Cortex of kidney (tissue), 1 donor: ENCODE measurements around the gene HP1BP3.
"Not testable (repeated sequence)": the region's sequence is repeated elsewhere in the genome, so short reads cannot be mapped to it uniquely, and the experiment has no call there.

Experiments
- DNase-seq: peaks from one replicate; lab custom pipeline; 2025; lab: John Stamatoyannopoulos, UW

HP1BP3 gene

GRCh38 chr1:20727746-20728316 lies 59.3 kb downstream of the HP1BP3 start:
- DNase-seq, result no peak

GRCh38 chr1:20726932-20727745 lies 60.0 kb downstream of the HP1BP3 start:
- DNase-seq, result no peak

- no peak for DNase-seq
Measured at GRCh38 chr1:20726118-20726911, 60.8 kb downstream of the HP1BP3 start.

- DNase-seq, result no peak
Measured at GRCh38 chr1:20725189-20726117, 61.7 kb downstream of the HP1BP3 start.

DNA sequence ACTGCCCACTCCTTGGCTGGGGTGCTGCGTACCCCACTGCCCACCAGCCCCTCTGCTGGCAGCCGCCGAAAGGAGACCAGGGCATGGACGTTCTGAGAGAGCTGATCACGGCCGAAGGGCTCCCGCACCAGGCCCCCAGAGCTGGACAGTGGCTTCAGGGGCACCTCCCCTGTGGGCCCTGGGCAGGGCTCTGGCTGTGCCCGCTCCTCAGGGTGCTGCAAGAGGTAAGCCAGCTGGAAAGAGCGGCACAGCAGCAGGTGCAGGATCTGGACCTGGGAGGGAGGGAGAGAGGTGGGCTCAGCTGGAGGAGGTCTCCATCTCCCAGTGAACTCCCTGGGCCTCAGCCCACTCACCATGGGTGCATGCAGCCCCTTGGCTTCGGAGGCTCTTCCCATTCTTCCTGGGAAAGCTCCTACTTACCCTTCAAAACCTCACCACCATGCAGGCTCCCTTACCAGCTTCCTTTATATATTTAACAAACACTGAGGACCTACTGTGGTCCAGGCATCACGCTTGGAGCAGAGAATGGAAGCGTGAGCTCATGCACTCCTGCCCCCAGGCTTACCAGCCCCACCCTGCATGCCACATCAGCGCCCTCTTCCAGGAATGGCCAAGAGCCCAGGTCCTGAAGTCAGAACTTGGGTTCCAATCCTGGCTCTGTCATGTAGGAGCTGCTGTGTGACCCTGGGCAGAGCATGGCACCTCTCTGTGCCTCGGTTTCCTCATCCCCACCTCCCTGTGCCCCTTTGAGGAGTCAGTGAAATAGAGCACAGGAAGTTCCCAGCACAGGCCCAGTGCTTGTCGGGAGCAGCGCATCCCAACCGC lies 62.5 kb downstream of the HP1BP3 start:
- no peak for DNase-seq

DNA sequence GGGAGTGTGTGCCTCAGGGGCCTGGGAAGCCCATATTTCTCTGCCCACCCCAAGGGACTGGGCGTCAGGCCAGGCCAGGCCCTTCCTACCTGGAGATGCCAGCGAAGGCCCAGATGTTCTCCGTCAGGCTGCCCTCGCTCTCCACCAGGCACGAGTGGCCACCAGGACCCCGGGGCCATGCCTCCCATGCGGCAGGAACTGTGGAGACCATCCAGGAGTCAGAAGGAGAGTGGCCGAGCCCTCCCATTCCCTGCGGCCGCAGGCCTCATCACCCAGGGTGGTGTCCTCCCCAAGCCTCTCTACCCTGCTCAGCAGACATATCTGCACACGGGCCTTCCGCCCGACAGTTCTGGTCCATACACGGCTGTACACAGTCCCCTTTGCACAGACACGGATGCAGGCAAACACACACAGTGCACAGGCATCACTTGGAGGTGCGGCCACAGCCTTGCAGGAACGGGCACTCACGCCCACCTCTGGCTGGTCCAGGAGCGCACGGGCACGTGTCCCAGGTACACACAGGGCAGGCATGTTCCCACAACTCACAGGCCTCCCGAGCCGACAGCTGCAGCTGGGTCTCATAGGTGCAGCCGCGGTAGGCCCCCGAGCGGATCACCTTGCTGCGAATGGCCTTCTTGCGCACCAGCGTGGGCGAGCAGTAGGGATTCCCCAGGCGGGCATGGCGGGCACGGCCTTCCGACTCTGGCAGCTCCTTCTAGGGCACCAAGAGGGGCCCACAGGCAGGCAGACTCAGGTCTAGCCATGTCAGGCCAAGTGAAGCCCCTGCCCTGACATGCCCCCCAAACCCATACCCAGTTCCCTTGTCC lies 63.4 kb downstream of the HP1BP3 start:
- no peak for DNase-seq

DNA sequence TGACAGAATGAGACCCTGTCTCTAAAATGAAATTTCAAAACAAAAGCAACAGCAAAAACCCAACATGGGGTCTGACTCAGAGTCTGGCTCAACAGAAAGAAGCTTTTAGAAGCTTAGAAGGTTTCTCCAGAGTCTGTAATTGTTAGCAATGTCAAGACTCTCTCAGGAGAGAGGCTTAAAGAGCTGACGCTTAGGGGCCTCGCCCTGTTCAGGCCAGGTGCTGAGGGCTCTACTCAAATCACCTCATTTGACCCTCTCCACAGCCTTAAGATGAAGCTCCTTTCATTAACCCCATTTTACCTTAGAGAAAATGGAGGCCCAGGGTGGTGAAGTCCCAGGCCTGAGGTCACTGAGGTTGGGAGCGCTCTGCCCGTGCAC lies 64.0 kb downstream of the HP1BP3 start:
- DNase-seq, result no peak

DNA sequence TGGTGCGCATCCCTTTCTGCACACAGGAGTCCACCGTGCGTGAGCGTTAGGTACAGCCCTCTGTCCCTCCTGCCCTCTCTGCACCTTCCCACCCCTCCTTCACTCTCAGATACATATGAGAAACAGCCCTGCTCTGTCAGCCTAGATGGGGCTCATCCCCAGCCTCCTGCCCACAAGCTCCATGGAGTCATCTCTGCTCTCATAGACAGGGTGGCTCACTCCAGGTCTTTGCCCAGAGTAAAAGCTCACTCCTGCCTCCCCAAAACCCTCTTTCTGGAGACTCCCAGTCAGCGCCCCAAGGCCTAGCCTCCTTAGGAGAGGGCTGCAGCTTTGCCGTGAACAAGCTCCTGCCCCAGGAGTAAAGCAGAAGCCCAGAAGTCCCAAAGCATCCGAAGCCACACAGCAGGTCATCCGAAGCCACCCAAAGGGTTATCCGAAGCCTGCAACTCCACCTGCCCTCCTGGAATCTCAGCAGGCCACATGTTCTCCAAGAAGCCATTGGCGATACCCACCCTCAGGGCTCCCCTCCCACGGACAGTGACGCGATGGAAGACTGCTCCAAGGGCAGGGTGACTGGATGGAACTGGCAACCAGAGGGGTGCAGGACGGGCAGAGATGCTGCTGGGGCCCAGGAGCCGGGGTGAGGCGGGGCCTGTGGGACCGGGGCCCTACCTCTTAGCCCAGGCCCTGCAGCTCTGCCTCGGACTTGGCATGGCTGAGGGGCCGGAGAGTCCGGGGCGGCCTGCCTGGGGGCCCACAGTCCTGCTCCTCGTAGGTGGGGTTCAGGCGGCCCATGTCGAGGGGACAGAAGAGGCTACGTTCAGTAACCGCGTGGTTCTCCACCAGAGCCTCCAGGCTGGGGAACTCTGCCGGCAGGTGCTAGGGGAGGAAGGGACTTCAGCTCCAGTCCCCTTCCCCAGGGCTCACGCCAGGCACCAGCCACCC lies 65.7 kb downstream of the HP1BP3 start:
- DNase-seq, result no peak

GRCh38 chr1:20720631-20721091 lies 66.4 kb downstream of the HP1BP3 start:
- no peak for DNase-seq

DNA sequence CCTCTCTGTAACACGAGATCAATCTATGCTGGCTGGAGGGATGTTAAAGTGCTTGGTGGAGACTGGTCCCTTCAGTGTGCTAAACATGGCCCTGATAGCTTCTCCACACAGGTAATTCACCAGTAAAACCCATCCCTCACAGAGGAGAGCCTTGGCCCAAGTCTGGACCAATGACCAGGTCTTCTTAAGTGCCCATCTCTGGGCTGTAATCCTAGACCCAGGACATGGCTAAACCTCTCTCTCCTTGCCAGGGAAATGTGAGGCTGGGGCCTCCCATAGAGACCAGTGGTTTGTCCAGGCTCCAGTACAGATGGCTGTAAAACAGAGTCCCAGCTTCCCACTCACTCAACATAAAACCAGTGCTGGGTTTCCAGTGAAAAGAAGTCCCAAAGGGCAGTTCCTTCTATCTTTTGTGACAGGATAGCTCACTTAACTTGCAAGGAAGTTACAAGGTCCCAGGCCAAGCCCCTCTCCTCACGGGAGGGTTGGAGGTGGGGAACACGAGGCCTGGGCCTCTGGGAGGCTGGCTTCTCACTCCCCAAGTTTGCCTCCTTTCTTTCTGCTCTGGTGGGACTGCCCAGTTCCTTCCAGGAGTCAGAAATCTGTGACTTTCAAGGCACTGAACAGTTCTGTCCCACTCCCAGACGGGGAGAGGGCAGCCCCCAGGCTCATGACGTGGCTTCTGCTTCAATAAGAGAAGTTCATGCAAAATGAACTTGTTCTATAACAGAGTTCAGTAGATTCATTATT lies 67.1 kb downstream of the HP1BP3 start:
- DNase-seq, result no peak

GRCh38 chr1:20719261-20719660 lies 67.8 kb downstream of the HP1BP3 start:
- DNase-seq, result no peak

DNA sequence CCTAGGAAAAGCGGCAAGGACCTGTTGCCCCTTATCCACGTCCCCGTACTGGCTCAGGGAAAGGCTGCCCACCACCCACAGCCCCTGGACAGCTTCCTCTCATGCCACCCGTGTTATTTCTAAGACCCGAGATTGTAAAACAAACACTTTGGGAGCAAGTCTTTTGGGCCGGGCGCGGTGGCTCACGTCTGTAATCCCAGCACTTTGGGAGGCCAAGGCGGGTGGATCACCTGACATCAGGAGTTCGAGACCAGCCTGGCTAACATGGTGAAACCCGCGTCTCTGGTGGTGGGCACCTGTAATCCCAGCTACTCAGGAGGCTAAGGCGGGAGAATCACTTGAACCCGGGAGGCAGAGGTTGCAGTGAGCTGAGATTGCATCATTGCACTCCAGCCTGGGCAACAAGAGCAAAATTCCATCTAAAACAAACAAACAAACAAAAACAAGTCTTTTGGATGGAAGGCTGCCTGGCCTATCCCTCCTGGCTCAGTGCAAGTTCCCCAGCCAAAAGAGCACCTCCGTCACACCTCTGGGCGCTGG lies 68.7 kb downstream of the HP1BP3 start:
- DNase-seq, result not testable (repeated sequence)

- no peak for DNase-seq
Measured at GRCh38 chr1:20717452-20718342, 69.4 kb downstream of the HP1BP3 start, which contains the start of gene KIF17. Gene KIF17, minus strand, starts transcription at chr1:20718007. Its CDS starts 301 bp downstream, at chr1:20717706.

DNA sequence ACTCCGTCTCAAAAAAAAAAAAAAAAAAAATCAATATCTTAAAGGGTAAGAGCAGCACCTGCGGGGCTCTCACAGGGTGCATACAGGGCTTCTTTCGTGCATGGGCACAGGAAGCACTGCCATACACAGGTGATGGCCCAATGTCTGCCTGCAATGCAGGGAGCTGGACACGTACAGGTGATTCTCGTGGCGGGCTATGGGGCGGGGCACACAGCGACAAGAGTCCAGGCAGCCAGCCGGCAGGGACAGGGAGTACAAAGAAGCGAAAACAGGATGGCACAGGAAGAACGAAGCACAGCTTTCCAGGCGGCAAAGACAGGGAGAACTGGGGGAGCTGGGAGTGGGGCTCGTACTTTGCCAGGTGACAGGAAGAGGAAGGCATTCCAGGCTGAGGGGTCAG lies 70.9 kb downstream of the HP1BP3 start:
- no peak for DNase-seq

DNA sequence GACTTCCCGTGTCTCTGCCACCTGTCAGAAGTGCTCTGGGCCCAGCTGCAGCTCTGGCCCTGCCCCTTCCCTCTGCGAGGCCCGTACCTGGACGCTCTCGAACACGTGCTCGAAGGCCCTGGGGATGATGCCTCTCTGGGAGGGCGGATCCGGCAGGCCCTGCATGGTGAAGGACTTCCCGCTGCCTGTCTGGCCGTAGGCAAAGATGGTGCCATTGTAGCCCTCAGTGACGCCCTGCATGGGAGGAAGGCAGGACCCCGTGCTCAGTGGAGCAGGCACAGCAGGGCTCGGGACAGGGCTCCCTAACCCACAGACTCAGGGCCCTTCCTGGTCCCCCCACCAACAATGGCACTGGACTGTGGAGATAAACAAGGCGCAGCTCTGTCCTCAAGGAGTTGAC lies 71.7 kb downstream of the HP1BP3 start:
- DNase-seq, result no peak

DNA sequence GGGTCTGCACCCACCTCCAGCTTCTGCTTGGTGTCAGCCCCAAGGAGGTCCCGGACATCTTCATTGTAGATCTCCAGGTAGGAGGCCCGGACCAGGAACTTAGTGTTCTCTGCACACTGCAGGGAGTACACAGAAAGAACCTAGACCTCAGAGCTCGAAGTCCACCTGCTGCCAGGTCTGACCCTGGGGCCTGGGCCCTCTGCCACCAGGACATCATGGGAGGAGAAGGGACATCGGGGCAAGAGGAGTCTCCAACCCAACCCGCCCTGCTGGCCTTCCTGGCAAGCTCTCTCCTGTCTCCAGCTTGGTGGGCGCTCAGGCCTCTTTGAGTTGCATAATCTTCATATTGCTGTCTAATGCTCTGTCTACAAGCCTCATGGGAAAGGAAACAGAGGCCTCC lies 73.7 kb downstream of the HP1BP3 start:
- no peak for DNase-seq

DNA sequence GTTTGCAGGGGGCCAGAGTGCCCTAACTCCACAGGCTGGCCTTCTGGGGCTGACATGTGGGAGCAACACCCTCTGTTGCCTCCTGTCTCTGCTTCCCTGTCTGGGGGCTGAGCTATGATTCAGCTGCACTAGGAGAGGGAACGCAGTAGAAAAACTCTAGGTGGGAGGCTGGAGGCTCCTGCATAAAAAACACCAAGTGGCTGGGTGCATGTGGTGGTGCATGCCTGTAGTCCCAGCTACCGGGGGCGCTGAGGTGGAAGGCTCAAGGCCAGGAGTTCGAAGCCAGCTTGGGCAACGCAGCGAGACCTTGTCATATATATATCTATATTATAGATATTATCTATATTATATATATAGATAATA lies 74.9 kb downstream of the HP1BP3 start:
- no peak for DNase-seq
